Activated CD8-positive, alpha-beta memory T cell treated with anti-CD3 and anti-CD28 coated beads for 1 hour (primary cell): ENCODE data around the gene CFAP45.

Experiments used
- DNase-seq, 2 donors: peaks; one replicate each; pipeline ENCODE4 v3.0.0-alpha.2; 2020; ENCODE audit warnings: low read depth in 1 of 2; ENCODE audit errors: extremely low read depth in 1 of 2

CFAP45 gene

DNA sequence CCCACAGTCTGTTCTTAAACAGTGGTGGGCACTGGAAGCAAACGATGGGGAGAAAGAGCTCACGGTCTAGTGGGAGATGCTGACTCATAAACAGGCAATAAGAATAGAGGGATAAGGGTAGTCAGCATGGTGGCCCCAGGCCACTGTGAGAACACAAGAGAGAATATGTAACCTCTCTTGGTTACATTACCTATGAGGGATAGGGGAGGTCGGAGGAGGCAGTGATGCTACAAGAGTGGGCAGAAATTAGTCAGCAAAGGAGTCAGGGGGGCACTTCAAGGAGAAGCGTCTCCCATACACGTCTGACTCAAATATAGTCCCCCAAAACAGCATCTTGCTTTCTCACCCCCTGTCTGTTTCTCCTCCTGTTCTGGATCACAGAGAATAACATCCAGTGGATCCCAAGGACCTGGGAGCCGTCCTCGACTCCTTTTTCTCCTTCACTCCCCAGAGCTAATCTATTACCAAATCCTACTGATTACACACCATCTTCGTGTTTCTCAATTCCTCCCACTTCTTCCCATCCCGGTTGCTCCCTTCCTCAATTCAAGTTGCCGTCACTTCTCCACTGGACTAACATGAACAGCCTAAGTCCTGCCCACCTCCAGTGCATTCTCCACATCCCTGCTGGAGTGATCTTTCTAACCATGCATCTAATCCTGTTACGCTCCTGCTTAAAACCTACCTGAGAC is 71.2 kb downstream of the CFAP45 start:
- no peak for DNase-seq

DNA sequence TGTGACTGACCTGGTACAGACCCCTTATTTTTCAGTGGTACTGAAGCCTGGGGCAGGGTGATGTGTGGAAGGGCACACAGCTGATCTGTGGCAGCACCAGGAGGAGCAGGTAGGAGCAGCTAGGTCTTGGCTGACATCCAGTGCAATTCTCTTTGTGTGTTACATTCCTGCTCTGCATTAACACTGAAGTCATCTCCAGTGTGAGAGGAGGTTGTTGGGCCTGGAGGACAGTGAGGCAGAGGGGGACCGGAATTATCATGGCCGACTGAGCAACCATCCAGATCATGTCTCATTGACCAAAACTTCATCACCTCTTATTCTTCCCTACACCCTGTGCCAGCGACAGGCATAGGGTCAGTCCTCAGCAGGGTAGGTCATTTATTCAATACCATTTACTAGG is 71.8 kb downstream of the CFAP45 start:
- no peak for DNase-seq

DNA sequence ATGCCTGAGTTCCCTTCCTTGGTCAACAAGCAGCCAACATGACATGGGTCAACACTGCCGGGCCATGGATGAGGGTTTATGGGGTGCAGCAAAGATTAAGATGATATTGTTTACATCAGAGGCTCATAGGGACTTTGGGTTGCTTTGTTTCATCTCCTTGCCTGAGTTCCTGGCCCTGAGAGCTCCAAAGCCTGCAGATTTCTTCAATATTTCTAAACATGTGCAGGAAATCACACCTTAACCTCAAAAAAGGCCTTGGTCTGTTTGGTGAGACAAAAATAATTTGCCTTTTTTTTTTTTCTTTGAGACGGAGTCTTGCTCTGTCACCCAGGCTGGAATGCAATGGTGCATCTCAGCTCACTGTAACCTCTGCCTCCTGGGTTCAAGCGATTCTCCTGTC is 72.4 kb downstream of the CFAP45 start:
- no peak for DNase-seq

DNA sequence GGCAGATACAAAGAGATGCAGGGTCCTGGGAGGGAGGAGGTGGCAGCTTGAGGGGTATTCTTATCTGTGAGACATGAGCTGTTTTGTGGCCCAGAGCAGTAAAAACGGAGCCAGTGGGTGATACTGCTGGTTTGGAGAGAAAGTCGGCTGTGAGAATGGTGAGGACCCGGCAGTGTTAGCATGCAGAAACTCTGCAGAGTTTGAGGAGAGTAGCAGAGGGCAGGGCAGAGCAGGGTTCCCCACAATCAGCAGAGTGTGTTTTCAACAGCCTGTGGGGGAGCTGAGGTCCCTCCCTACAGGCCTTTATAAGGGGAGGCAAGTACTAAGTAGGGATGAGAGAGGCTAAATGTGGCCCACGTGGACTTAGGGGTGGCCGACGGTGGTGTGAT is 72.9 kb downstream of the CFAP45 start:
- DNase-seq: no peak

DNA sequence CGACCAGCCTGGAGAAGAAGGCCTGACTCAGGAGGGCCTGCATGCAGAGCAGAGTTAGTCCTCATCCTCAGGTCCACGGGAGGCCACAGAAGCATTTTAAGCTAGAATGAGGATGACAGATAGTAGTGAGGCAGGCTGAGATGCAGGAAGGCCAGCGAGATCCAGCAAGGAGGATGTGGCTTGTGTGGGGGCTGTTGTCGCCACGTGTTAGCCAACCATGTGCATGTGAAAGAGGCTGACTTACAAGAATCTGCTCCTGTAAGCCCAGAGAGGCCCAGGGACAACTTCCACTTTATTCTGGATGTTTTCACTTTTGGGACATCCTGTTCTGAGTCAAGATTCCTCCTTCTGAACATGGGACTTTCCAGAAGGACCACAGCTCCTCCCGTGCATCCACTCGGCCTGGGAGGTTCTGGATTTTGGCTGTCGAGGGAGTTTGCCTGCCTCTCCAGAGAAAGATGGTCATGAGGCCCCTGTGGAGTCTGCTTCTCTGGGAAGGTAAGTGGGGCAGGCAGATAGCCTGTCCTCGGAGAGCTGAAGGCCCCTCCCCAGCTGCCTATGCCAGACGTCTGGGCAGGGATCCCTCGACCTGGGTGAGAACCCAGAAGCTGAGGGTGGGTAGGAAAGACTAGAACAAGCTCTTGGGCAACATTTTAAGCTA is 73.4 kb downstream of the CFAP45 start, which contains the start of gene SLAMF8:
SLAMF8 (plus strand) TSS at position 433 of the 661 bp plus-strand sequence; CDS start at position 459, 26 bp downstream.
- peak; percentile 15 to 25 for DNase-seq

DNA sequence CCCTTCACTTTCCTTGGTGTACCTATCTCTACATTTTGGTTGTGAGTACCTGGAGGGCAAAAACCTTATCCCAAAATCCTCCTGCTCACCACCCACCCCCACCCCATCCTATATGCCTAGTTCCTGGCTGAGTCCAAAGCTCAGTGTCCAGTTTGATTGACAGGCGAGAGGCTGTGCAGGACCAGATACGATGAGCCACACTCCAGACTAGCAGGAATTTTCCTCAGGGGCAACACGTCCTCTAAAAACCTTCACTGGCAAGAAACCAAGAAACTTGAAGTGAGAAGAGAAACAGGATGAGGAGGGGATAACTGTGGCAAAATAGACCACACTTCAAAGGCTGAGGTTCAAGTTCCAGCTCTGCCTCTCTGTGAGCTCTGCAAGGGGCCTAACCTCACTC is 74.4 kb downstream of the CFAP45 start:
- no peak for DNase-seq

DNA sequence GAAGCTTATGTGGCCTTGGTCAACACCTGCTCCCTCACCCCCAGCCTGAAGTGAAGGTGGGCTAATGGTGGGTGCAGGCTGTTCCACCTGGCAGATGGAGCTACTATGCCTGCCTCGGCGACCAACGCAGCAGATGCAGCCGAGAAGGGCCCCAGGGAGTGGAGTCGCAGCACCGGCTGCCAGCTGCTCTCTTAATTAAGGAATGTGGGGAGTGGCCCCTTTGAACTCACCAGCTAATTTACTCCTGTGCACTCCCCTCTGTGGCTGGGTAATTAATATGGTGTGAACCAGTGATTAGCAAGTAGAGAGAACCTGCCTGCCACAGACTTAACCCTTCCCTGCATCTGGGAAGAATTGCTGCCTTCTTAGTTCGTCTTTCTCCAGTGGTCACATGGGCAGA is 76.6 kb downstream of the CFAP45 start:
- no peak for DNase-seq
